PFSK-1 (cell line): ENCODE results near the gene TMOD2. TPM values are rescaled to one million over a fixed set of nuclear protein-coding genes. Genes with fewer than 3 reads are reported as not detected.

Source experiments
- FOXP2 ChIP-seq: optimal IDR thresholded peaks from 2 replicates; pipeline ENCODE3; 2011; ENCODE audit warnings: borderline replicate concordance, control low read depth, inconsistent platforms; ENCODE audit not compliant: insufficient read depth; ENCODE audit errors: extremely low read length, extremely low read depth
- POLR2AphosphoS5 ChIP-seq: IDR thresholded peaks from 2 replicates; pipeline ENCODE4 v1.6.1; 2012; ENCODE audit warnings: low read depth, mild to moderate bottlenecking, control low read depth, low read length, moderate library complexity
- REST ChIP-seq, 2 experiments: IDR thresholded peaks; 2 replicates each; pipeline versions ENCODE4 v1.6.1 to v1.8.0; 2011 to 2012; ENCODE audit warnings: low read depth in 2 of 2, low read length in 2 of 2, control low read depth in 1 of 2, inconsistent platforms in 1 of 2, mild to moderate bottlenecking in 1 of 2, moderate library complexity in 1 of 2; ENCODE audit not compliant: insufficient read depth in 1 of 2
- SIN3A ChIP-seq: IDR thresholded peaks from 2 replicates; pipeline ENCODE4 v1.6.1; 2012; ENCODE audit warnings: mild to moderate bottlenecking, low read length, moderate library complexity, borderline replicate concordance; ENCODE audit not compliant: insufficient read depth
- TAF1 ChIP-seq: IDR thresholded peaks from 2 replicates; pipeline ENCODE4 v1.6.1; 2012; ENCODE audit warnings: low read length, control low read depth, borderline replicate concordance; ENCODE audit not compliant: insufficient read depth
- polyA plus RNA-seq: library from polyadenylated mRNA; unstranded; fragments of >200 nt; gene quantifications from one replicate; pipeline ENCODE4 v1.2.1, GENCODE V29; 2012; ENCODE audit warnings: low read depth, missing spikeins; ENCODE audit not compliant: insufficient read length

TMOD2 gene
- 1.1 TPM for polyA plus RNA-seq

DNA sequence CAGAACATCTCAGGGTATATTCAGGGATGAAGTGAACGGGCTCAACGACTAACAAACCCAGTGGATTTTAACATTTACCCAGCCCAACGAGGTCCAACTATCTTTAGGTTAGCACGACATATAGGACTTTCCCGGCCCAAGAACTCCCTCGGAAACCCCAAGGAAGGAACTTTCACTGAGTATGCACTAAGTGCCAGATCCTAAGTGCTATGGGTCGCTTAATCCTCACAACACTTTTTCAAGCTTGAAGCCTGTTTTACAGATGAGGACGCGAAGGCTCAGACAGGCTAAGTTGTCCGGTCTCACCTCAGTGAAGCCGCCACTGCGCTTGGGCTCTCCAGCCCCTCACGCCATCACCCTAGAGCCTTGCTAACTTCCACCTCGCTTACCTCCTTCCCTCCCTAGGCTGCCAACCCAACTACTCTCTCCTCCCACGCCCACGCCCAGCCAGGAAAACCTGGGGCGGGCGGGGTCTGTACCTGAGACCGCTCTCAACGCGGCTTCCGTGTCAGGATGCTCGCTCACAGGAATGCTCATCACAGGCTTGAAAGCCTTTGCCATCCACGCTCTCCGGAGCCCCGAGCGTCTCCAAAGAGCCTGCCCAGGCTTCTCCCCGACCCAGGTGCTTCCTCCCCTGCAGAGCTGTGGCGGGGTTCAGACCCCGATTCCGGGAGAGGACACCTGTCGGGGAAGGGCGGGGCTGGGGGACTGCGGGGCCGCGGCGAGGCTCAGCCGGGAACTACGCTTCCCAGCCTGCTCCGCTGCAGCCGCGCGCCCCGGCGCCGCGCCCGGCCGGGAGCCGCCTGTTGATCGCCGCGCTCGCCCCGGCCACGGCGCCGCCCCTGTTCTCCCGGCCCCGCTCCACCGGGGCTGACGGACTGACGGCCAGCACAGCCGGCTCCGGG, at the start of gene TMOD2:
TSS of gene TMOD2 (plus strand) at position 806 of the 905 bp plus-strand sequence. CDS start 14,845 bp downstream, outside the sequence.
- TF ChIP-seq TAF1 (no peak), POLR2AphosphoS5 (no peak)

DNA sequence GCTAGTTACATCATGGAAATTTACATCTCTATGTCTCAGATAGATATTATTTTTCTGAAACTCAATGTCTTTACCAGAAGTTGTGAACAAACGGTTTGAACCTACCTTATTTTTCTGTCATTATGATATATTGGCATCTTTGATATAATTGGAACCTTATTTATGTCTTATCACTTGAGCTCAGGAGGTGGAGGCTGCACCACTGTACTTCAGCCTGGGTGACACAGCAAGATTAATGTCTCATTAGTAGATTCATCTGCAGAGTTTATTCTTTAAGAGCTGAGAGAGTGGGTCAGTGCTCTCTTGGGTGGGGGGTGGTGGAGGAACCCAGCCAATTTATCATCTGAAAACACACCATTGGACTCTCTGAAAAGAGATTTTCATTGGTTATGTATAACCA, 48.7 kb upstream of the TMOD2 start:
- no peak for TF ChIP-seq TAF1
- no peak for TF ChIP-seq POLR2AphosphoS5
- no peak for TF ChIP-seq FOXP2
- no peak for TF ChIP-seq REST (IDR thresholded peaks at IDR 0.05; ENCODE audit: insufficient read depth in 1 of 2, low read depth in 2 of 2, low read length in 2 of 2)
- TF ChIP-seq SIN3A = no peak

DNA sequence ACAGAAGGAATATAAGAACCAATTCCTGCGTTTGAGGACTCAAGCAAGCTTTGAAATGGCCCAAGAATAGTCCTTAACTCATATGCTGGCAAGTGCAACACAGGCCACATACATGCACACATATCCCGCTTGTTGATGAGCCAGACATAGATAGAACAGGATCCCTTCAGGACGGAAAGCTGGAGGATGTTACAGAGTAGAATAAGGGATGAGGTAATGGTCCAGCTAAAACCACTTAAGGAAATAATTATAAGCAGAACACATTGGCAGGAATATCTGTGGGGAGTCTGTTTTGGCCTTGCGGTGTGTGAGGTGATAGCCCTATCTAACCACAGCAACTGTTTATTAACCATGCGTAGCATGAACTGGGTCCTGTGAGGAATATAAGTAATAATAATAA, 45.1 kb upstream of the TMOD2 start:
- TF ChIP-seq POLR2AphosphoS5 = no peak
- no peak for TF ChIP-seq FOXP2
- no peak for TF ChIP-seq SIN3A

DNA sequence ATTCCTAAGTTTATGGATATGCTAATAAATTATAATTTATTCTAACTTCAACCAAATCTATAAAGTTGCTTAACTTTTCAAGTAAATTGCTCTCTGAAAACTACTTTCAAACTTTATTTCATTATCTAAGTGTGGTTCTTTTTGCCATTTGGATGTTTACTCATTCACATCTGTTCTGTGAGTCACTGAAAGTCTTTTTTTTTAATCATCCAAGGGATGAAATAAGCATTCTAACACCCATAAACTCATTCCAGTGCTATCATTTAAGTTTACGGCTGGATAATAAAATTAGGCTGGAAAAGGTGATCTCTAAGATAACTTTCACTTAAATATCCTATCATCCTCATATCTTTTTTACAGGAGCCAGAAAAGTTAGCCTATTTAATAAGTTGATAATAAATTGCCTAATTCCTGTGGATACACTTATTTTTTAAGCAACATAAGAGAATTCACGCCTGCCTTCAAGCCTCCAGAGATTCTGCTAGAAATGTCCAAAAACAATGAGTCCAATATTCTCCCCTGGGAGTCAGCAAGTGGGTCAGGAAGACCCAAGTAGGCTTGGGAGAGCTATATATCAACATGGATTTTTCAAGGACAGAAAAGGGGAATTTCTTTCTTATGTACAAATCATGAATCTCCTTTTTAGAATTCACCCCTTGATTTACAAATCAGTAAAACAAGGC, 44.3 kb upstream of the TMOD2 start:
- TF ChIP-seq POLR2AphosphoS5 = no peak
- no peak for TF ChIP-seq FOXP2
- no peak for TF ChIP-seq SIN3A
- no peak for TF ChIP-seq TAF1
- no peak for TF ChIP-seq REST (IDR thresholded peaks at IDR 0.05; ENCODE audit: insufficient read depth in 1 of 2, low read depth in 2 of 2, low read length in 2 of 2)

DNA sequence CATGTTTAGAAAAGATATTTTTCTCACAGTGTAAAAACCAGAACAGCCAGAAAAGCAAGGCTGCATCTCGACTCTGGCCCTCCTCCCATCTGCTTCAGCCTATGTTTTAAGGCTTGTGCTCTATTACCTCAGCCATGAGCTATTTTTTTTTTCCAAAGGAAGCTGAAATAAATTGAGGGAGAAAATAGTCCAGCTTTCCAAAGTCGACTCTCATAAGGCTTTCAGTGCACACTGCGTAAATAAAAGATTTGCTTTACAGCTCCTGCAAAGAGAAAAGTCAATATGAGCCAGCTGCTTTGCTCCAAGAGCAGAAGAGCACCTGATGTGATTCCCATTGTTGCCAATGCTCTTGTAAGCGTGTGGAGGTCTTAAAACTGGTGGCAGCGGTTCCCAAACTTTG, 43.4 kb upstream of the TMOD2 start:
- TF ChIP-seq FOXP2 (no peak), REST (IDR thresholded peaks at IDR 0.05; ENCODE audit: insufficient read depth in 1 of 2, low read depth in 2 of 2, low read length in 2 of 2) (no peak), SIN3A (no peak), TAF1 (no peak), POLR2AphosphoS5 (no peak)

- TF ChIP-seq SIN3A (no peak), REST (IDR thresholded peaks at IDR 0.05; ENCODE audit: insufficient read depth in 1 of 2, low read depth in 2 of 2, low read length in 2 of 2) (no peak), TAF1 (no peak), FOXP2 (no peak), POLR2AphosphoS5 (no peak)
Measured at GRCh38 chr15:51709031-51709430, 42.4 kb upstream of the TMOD2 start.
